Lung (tissue), 12 donors: ENCODE measurements around the gene SRSF9. TPM values are rescaled to one million over a fixed set of nuclear protein-coding genes. Genes with fewer than 3 reads are reported as not detected.

Experiments used
- ATAC-seq: fragments of 200-7000 bp; cut with Tn5 transposase; one replicate; pipeline ENCODE4 v1.9.1; 2020; ENCODE audit warnings: moderate number of reproducible peaks; ENCODE audit not compliant: insufficient read depth, low FRiP score
- DNase-seq, 3 donors: peaks; one replicate each; pipeline ENCODE4 v3.0.0-alpha.2; 2013 to 2017
- H3K27ac ChIP-seq, 2 donors: one replicate each; pipeline ENCODE4 v1.5.1; 2013; ENCODE audit warnings: mild to moderate bottlenecking in 2 of 2, moderate library complexity in 2 of 2, control low read depth in 1 of 2, inconsistent platforms in 1 of 2, low read depth in 1 of 2, low read length in 1 of 2
- H3K27me3 ChIP-seq, 3 donors: one replicate each; pipeline ENCODE4 v1.5.1; 2013; ENCODE audit warnings: low read length in 2 of 3; ENCODE audit not compliant: control insufficient read depth in 3 of 3, insufficient read depth in 3 of 3
- H3K36me3 ChIP-seq, 4 donors: one replicate each; pipeline ENCODE4 v1.5.1; 2013; ENCODE audit warnings: low read length in 4 of 4, mild to moderate bottlenecking in 1 of 4, moderate library complexity in 1 of 4; ENCODE audit not compliant: control insufficient read depth in 4 of 4, insufficient read depth in 4 of 4
- H3K4me1 ChIP-seq, 5 donors: one replicate each; pipeline ENCODE4 v1.5.1; 2013; ENCODE audit warnings: low read length in 5 of 5, mild to moderate bottlenecking in 2 of 5, moderate library complexity in 1 of 5; ENCODE audit not compliant: control insufficient read depth in 5 of 5, insufficient read depth in 5 of 5
- H3K4me3 ChIP-seq: one replicate; pipeline ENCODE4 v1.5.1; 2013; ENCODE audit warnings: mild to moderate bottlenecking, control low read depth, moderate library complexity
- H3K9ac ChIP-seq, 2 donors: one replicate each; pipeline ENCODE4 v1.5.1; 2013; ENCODE audit warnings: low read length in 2 of 2, control low read depth in 1 of 2; ENCODE audit not compliant: insufficient read depth in 1 of 2
- H3K9me3 ChIP-seq, 4 donors: one replicate each; pipeline ENCODE4 v1.5.1; 2013; ENCODE audit warnings: low read length in 3 of 4, mild to moderate bottlenecking in 1 of 4, moderate library complexity in 1 of 4; ENCODE audit not compliant: control insufficient read depth in 4 of 4, insufficient read depth in 3 of 4
- WGBS, 2 donors: extraction: QIAGEN DNeasy Blood & Tissue Kit; methylation state at CpG; one replicate each; pipeline ENCODE4 v1.1.7; 2013; 5-methylcytosine and 5-hydroxymethylcytosine counted together
- polyA plus RNA-seq, 2 donors: library from polyadenylated mRNA; stranded (reverse); fragments of 200-250 nt; gene quantifications; one replicate each; pipeline ENCODE4 v1.2.1, GENCODE V29; 2013
- total RNA-seq, 2 donors: library from RNA; depleted of rRNA in 1 of 2; stranded (reverse); fragments of >200 nt in 1 of 2; gene quantifications; one replicate each; pipeline ENCODE4 v1.2.1, GENCODE V29; 2014 to 2021
- TF ChIP-seq, protein P1 (sequence below): IDR thresholded peaks from 2 replicates; pipeline ENCODE4 v1.5.1; 2012; ENCODE audit warnings: mild to moderate bottlenecking; ENCODE audit errors: control extremely low read depth, extremely low read depth
- donor health status: control.
- donor health status: control.
- donor health status: Bipolar disorder and iron deficiency.
- donor health status: healthy.
- donor health status: DM: yes; HTN: yes; CAD: no.

SRSF9 gene
- total and polyA plus RNA-seq, 4 donors, result 76.6 to 128 (median 113) TPM

DNA sequence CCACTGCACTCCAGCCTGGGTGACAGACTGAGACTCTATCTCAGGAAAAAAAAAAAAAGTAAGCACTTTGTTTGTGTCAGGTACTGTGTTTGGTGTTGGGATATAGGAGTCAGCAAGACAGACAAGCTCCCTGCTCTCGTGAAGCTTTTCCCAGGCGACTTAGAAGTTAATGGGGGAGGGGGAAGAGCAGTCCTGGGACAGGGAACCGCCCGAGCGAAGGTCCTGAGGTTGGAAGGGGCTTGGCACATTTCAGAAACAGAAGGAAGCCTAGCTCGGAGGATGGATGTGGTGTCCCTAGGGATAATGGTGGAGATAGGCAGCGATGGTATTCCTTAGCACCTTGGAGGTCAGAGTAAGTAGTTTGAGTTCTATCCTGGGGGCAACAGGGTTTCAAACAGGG lies 40.2 kb downstream of the SRSF9 start:
- no peaks in the 10 kb centered on the region for H3K9me3 ChIP-seq
- no peak overlapping the region for H3K9ac ChIP-seq
- H3K27me3 ChIP-seq, result no peaks in the 10 kb centered on the region
- ATAC-seq (no peak), DNase-seq (no peak)
- WGBS, 2 donors, result 74 to 84% methylated on average over 7 of the region's 7 CpGs
- no peak overlapping the region for H3K27ac ChIP-seq
- H3K4me3 ChIP-seq, result no peak overlapping the region
- no peaks in the 10 kb centered on the region for H3K4me1 ChIP-seq
- no peaks in the 10 kb centered on the region for H3K36me3 ChIP-seq
- TF ChIP-seq, protein P1, sequence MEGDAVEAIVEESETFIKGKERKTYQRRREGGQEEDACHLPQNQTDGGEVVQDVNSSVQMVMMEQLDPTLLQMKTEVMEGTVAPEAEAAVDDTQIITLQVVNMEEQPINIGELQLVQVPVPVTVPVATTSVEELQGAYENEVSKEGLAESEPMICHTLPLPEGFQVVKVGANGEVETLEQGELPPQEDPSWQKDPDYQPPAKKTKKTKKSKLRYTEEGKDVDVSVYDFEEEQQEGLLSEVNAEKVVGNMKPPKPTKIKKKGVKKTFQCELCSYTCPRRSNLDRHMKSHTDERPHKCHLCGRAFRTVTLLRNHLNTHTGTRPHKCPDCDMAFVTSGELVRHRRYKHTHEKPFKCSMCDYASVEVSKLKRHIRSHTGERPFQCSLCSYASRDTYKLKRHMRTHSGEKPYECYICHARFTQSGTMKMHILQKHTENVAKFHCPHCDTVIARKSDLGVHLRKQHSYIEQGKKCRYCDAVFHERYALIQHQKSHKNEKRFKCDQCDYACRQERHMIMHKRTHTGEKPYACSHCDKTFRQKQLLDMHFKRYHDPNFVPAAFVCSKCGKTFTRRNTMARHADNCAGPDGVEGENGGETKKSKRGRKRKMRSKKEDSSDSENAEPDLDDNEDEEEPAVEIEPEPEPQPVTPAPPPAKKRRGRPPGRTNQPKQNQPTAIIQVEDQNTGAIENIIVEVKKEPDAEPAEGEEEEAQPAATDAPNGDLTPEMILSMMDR, result no peak

- TF ChIP-seq, protein P1, result no peak
- Histone ChIP-seq H3K9me3 (no peaks in the 10 kb centered on the region), H3K36me3 (no peaks in the 10 kb centered on the region), H3K4me1 (no peaks in the 10 kb centered on the region), H3K9ac (no peak overlapping the region), H3K27me3 (no peaks in the 10 kb centered on the region), H3K4me3 (no peak overlapping the region), H3K27ac (no peak overlapping the region)
- WGBS, 2 donors, result 68 to 75% methylated on average over 8 of the region's 8 CpGs
- no peak for DNase-seq
- ATAC-seq, result no peak
These were observed 40.8 kb downstream of the SRSF9 start for GRCh38 chr12:120428597-120429229.

DNA sequence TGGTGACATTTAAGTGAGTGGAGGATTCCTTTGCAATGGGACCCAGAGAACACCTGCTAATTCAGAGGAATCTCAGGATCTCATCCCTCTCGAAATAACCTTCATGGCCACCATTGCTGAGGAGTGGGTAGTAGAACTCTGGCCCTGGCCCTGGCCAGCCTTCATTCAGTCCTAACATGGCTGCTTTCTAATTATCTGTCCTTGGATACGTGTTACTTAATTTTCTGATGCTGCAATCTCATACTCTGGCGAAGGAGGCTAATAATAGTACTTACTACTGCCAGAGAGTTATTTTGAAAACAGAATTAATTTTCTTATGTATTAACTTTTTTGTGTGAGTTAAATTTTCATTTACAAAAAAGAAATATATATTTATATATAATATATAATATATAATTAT lies 43.8 kb downstream of the SRSF9 start:
- Histone ChIP-seq H3K9me3 (no peaks in the 10 kb centered on the region), H3K36me3 (no peaks in the 10 kb centered on the region), H3K27me3 (no peaks in the 10 kb centered on the region), H3K4me1 (no peaks in the 10 kb centered on the region), H3K27ac (no peak overlapping the region), H3K4me3 (no peak overlapping the region), H3K9ac (no peak overlapping the region)
- ATAC-seq (no peak), DNase-seq (no peak)
- WGBS, 2 donors, result 79 to 87% methylated on average over 3 of the region's 3 CpGs
- TF ChIP-seq, protein P1, result no peak
